Calu3 (cell line): ENCODE data around the gene ERCC4. TPM values are rescaled to one million over a fixed set of nuclear protein-coding genes. Genes with fewer than 3 reads are reported as not detected.

Source experiments
- BruUV-seq: library from RNA; stranded (reverse); fragments of 400-500 nt; replicated peaks from 2 replicates; lab custom pipeline; 2021; lab: Mats Ljungman, UMichigan
- CTCF ChIA-PET: fragments of 300-600 bp; sonication (Branson Sonifier 250); formaldehyde crosslinking; loops from one replicate; lab custom pipeline; 2022; ENCODE audit warnings: antibody characterized with exemption; lab: Charles Lee
- DNase-seq: peaks from one replicate; pipeline ENCODE4 v3.0.0; 2022
- H3K27ac Mint-ChIP-seq: one replicate; pipeline ENCODE4 v1.8.0; 2022; ENCODE audit warnings: mixed read lengths; ENCODE audit not compliant: unreplicated experiment
- H3K27me3 Mint-ChIP-seq: one replicate; pipeline ENCODE4 v1.8.0; 2022; ENCODE audit warnings: mixed read lengths; ENCODE audit not compliant: unreplicated experiment
- H3K36me3 Mint-ChIP-seq: one replicate; pipeline ENCODE4 v1.8.0; 2022; ENCODE audit warnings: mild to moderate bottlenecking, moderate library complexity, mixed read lengths; ENCODE audit not compliant: insufficient read depth, unreplicated experiment
- H3K4me1 Mint-ChIP-seq: one replicate; pipeline ENCODE4 v1.8.0; 2022; ENCODE audit warnings: mild to moderate bottlenecking, low read depth, mixed read lengths; ENCODE audit not compliant: unreplicated experiment
- H3K4me3 Mint-ChIP-seq: one replicate; pipeline ENCODE4 v1.8.0; 2022; ENCODE audit warnings: mild to moderate bottlenecking, low read depth, moderate library complexity, mixed read lengths; ENCODE audit not compliant: unreplicated experiment
- H3K9me3 Mint-ChIP-seq: one replicate; pipeline ENCODE4 v1.8.0; 2022; ENCODE audit warnings: low read depth, mixed read lengths; ENCODE audit not compliant: unreplicated experiment
- intact Hi-C: fragments of 100-400 bp; cut with micrococcal nuclease; formaldehyde crosslinking; loops from one replicate; pipeline ENCODE4 v1.10.0; 2022; ENCODE audit not compliant: unreplicated experiment
- total RNA-seq: library from RNA; stranded (reverse); gene quantifications from 2 replicates; pipeline ENCODE4 v1.2.3, GENCODE V29; 2022
- TF ChIP-seq, protein P1 (sequence below): fragments of 200-600 bp; IDR thresholded peaks from one replicate; pipeline ENCODE4 v1.8.0; 2022; ENCODE audit warnings: antibody characterized with exemption; ENCODE audit not compliant: unreplicated experiment

The ERCC4 gene
- total RNA-seq, 1 experiment from 2014 or later = 21.1 TPM

DNA sequence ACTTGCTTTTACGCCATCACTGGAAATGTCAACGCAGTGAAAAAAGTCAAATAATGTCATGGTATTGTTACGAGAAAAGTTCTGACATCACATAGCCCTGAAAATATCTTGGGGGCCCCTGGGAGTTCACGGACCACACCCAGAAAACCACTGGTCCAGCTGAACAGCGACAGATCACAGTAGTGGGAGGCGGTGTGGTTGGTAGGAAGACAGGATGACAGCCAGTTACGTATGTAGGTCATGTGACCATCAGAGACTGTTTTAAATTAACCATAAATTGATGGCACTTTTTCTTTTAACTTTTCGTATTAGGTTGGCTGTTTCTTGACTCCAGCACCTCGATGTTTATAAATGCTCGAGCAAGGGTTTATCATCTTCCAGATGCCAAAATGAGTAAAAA, 11.9 kb downstream of the ERCC4 start:
- CTCF ChIA-PET = interaction anchor here (0.6 kb wide), 2 partner anchors 66 to 354 kb away, joined by 3 read pairs; no protein-coding TSS in a partner anchor
- TF ChIP-seq, protein P1, sequence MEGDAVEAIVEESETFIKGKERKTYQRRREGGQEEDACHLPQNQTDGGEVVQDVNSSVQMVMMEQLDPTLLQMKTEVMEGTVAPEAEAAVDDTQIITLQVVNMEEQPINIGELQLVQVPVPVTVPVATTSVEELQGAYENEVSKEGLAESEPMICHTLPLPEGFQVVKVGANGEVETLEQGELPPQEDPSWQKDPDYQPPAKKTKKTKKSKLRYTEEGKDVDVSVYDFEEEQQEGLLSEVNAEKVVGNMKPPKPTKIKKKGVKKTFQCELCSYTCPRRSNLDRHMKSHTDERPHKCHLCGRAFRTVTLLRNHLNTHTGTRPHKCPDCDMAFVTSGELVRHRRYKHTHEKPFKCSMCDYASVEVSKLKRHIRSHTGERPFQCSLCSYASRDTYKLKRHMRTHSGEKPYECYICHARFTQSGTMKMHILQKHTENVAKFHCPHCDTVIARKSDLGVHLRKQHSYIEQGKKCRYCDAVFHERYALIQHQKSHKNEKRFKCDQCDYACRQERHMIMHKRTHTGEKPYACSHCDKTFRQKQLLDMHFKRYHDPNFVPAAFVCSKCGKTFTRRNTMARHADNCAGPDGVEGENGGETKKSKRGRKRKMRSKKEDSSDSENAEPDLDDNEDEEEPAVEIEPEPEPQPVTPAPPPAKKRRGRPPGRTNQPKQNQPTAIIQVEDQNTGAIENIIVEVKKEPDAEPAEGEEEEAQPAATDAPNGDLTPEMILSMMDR = no peak
- Mint-ChIP-seq H3K4me3 (no peak overlapping the region), H3K27ac (no peak overlapping the region), H3K9me3 (no peaks in the 10 kb centered on the region), H3K4me1 (no peaks in the 10 kb centered on the region), H3K27me3 (no peaks in the 10 kb centered on the region), H3K36me3 (peaks cover 9% of the 10 kb centered on the region)
- BruUV-seq = no TSS peak
- no peak for DNase-seq
- intact Hi-C loops = no loop called here

DNA sequence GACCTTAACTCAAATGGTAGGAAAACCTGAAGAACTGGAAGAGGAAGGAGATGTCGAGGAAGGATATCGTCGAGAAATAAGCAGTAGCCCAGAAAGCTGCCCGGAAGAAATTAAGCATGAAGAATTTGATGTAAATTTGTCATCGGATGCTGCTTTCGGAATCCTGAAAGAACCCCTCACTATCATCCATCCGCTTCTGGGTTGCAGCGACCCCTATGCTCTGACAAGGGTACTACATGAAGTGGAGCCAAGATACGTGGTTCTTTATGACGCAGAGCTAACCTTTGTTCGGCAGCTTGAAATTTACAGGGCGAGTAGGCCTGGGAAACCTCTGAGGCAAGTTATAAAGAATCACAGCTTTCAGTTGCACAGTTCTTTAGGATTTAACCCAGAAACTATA, 15.5 kb downstream of the ERCC4 start:
- DNase-seq = no peak
- Mint-ChIP-seq H3K36me3 (peaks cover 15% of the 10 kb centered on the region), H3K27ac (no peak overlapping the region), H3K27me3 (no peaks in the 10 kb centered on the region), H3K4me1 (no peaks in the 10 kb centered on the region), H3K9me3 (no peaks in the 10 kb centered on the region), H3K4me3 (no peak overlapping the region)
- CTCF ChIA-PET = interaction anchor here (0.8 to 1.2 kb wide), 2 partner anchors 17 to 249 kb away, joined by 3 read pairs; no protein-coding TSS in a partner anchor
- TF ChIP-seq, protein P1 = peak; percentile 68
- intact Hi-C loops = no loop called here
- BruUV-seq = no TSS peak

DNA sequence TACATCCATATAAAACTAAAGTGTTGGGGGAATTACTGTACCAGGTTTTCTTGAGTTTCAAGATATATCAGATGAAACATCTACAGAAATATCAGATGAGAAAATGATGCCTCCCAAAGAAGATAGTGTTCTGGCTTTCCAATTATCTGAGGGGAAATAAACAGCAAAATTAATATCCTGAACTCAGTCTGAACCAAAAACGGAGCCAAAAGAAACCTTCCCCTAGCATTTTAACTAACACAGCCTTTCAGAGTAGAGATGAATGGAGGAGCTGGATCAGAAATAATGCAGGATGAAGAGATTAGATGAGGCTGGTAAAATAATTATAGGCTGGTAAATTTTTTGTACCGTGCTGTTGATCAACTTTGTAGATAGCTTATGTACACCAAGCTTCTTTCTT, 16.2 kb downstream of the ERCC4 start:
- H3K27me3 Mint-ChIP-seq = no peaks in the 10 kb centered on the region
- BruUV-seq = no TSS peak
- TF ChIP-seq, protein P1 = no peak
- H3K9me3 Mint-ChIP-seq = no peaks in the 10 kb centered on the region
- no peak for DNase-seq
- intact Hi-C loops = no loop called here
- no peak overlapping the region for H3K4me3 Mint-ChIP-seq
- peaks cover 15% of the 10 kb centered on the region for H3K36me3 Mint-ChIP-seq
- H3K4me1 Mint-ChIP-seq = no peaks in the 10 kb centered on the region
- no peak overlapping the region for H3K27ac Mint-ChIP-seq
- CTCF ChIA-PET = interaction anchor here (0.6 to 1.2 kb wide), 5 partner anchors 16 to 349 kb away, joined by 3 to 7 read pairs (median 4); no protein-coding TSS in a partner anchor

DNA sequence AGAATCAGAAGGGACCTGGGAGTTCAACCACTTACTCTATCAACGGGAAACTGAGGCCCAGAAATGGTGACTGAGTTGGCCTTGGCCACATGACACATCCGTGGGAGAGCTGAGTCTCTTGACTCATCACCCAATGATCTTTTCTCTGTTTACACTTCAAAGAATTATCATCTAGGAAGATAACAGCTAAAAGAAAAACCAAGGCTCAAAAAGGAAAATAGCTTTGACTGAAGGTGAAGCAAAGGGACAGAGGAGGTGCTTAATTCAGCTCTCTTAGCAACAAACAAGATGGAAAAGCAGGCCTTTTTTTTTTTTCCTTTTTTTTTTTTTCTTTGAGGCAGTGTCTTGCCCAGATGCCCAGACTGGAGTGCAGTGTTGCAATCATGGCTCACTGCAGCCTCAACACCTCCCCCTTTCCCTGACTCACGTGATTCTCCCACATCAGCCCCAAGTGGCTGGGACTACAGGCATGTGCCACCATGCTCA, 16.7 kb downstream of the ERCC4 start:
- no peak overlapping the region for H3K4me3 Mint-ChIP-seq
- H3K27me3 Mint-ChIP-seq = no peaks in the 10 kb centered on the region
- TF ChIP-seq, protein P1 = no peak
- H3K9me3 Mint-ChIP-seq = no peaks in the 10 kb centered on the region
- CTCF ChIA-PET = interaction anchor here (0.6 to 0.7 kb wide), 3 partner anchors 25 to 349 kb away, joined by 4 to 7 read pairs (median 6); no protein-coding TSS in a partner anchor
- BruUV-seq = no TSS peak
- no peak overlapping the region for H3K27ac Mint-ChIP-seq
- no peak for DNase-seq
- H3K4me1 Mint-ChIP-seq = no peaks in the 10 kb centered on the region
- intact Hi-C loops = no loop called here
- peaks cover 15% of the 10 kb centered on the region for H3K36me3 Mint-ChIP-seq
